Fibroblast of mammary gland (primary cell): ENCODE results near the gene ME3.

ENCODE experiments used
- DNase-seq: peaks from one replicate; pipeline ENCODE4 v3.0.0-alpha.2; 2010; ENCODE audit warnings: low read depth
- H3K4me3 ChIP-seq: 2 replicates; pipeline ENCODE4 v1.5.1; 2011; ENCODE audit warnings: low read depth, mild to moderate bottlenecking, low read length, moderate library complexity; ENCODE audit not compliant: control insufficient read depth
- CTCF ChIP-seq: conservative IDR thresholded peaks from 2 replicates; pipeline ENCODE4 v1.5.1; 2011; ENCODE audit warnings: low read depth, low read length, inconsistent platforms; ENCODE audit not compliant: control insufficient read depth, insufficient read depth

The ME3 gene

GRCh38 chr11:86484795-86485166 is 187.6 kb downstream of the ME3 start:
- DNase-seq, result peak; percentile 27
- no peak for TF ChIP-seq CTCF
- no peak overlapping the region for H3K4me3 ChIP-seq

- no peak for TF ChIP-seq CTCF
- peak; percentile 100 for DNase-seq
- no peak overlapping the region for H3K4me3 ChIP-seq
These were observed 188.2 kb downstream of the ME3 start for GRCh38 chr11:86483940-86484794.

GRCh38 chr11:86483610-86483939 is 188.8 kb downstream of the ME3 start:
- H3K4me3 ChIP-seq, result no peak overlapping the region
- DNase-seq, result no peak
- TF ChIP-seq CTCF, result no peak

GRCh38 chr11:86482692-86483091 is 189.7 kb downstream of the ME3 start:
- no peak for DNase-seq
- TF ChIP-seq CTCF, result no peak
- H3K4me3 ChIP-seq, result no peak overlapping the region

- TF ChIP-seq CTCF, result no peak
- no peak overlapping the region for H3K4me3 ChIP-seq
- DNase-seq, result peak; percentile 61
These were observed 191.0 kb downstream of the ME3 start for GRCh38 chr11:86481399-86481798.

- no peak for DNase-seq
- no peak for TF ChIP-seq CTCF
- no peak overlapping the region for H3K4me3 ChIP-seq
These were observed 194.1 kb downstream of the ME3 start for GRCh38 chr11:86478348-86478747.
